Panc1 (cell line): Measurements from ENCODE around the gene GMPR. TPM values are rescaled to one million over a fixed set of nuclear protein-coding genes. Genes with fewer than 3 reads are reported as not detected.

Experiments
- ATAC-seq: fragments of 200-7000 bp; cut with Tn5 transposase; 2 replicates; pipeline ENCODE4 v1.9.1; 2020; ENCODE audit warnings: mild to moderate bottlenecking, moderate library complexity
- BruUV-seq: library from RNA; stranded (reverse); fragments of 400-500 nt; replicated peaks from 2 replicates; lab custom pipeline; 2021; lab: Mats Ljungman, UMichigan
- CTCF ChIA-PET: fragments of 300-600 bp; sonication (Branson Sonifier 250); formaldehyde crosslinking; loops from one replicate; lab custom pipeline; 2022; ENCODE audit warnings: antibody characterized with exemption; lab: Charles Lee
- POLR2A ChIA-PET: fragments of 300-600 bp; sonication (Branson Sonifier 250); formaldehyde crosslinking; loops from one replicate; lab custom pipeline; 2022; ENCODE audit warnings: antibody characterized with exemption; lab: Charles Lee
- DNase-seq: peaks from one replicate; pipeline ENCODE4 v3.0.0-alpha.2; 2010; ENCODE audit warnings: low read depth, low spot score
- H3K27ac ChIP-seq: 2 replicates; pipeline ENCODE4 v1.5.1; 2011; ENCODE audit warnings: mild to moderate bottlenecking, low read length, inconsistent platforms
- H3K27me3 ChIP-seq: fragments of 200-500 bp; sonication (Bioruptor generic); 2 replicates; pipeline ENCODE4 v1.6.0; 2014; ENCODE audit warnings: low read length, inconsistent platforms; ENCODE audit not compliant: control insufficient read depth, insufficient read depth
- H3K36me3 ChIP-seq: fragments of 200-500 bp; sonication (Bioruptor generic); 2 replicates; pipeline ENCODE4 v1.5.1; 2014; ENCODE audit warnings: inconsistent platforms, mild to moderate bottlenecking, low read length, moderate library complexity; ENCODE audit not compliant: control insufficient read depth, insufficient read depth
- H3K4me1 ChIP-seq: 2 replicates; pipeline ENCODE4 v1.5.1; 2011; ENCODE audit warnings: inconsistent platforms, mild to moderate bottlenecking, low read length, moderate library complexity; ENCODE audit not compliant: control insufficient read depth, insufficient read depth
- H3K4me3 ChIP-seq, 2 experiments: 2 replicates each; pipeline ENCODE4 v1.5.1; 2011 to 2012; ENCODE audit warnings: low read depth in 2 of 2, low read length in 2 of 2, mild to moderate bottlenecking in 2 of 2, inconsistent platforms in 1 of 2, moderate library complexity in 1 of 2
- H3K9me3 ChIP-seq: fragments of 200-500 bp; sonication (Bioruptor generic); 2 replicates; pipeline ENCODE4 v1.5.1; 2014; ENCODE audit warnings: low read depth, mild to moderate bottlenecking, inconsistent platforms, low read length, moderate library complexity; ENCODE audit not compliant: control insufficient read depth, insufficient read depth
- CTCF ChIP-seq: fragments of 450-650 bp; IDR thresholded peaks from 2 replicates; pipeline ENCODE4 v1.5.1; 2017; ENCODE audit warnings: mild to moderate bottlenecking
- POLR2AphosphoS5 ChIP-seq: IDR thresholded peaks from 2 replicates; pipeline ENCODE4 v1.6.1; 2012; ENCODE audit warnings: mild to moderate bottlenecking, low read depth, low read length, moderate library complexity
- REST ChIP-seq, 2 experiments: IDR thresholded peaks; 2 replicates each; pipeline ENCODE4 v1.6.1; 2011 to 2012; ENCODE audit warnings: low read depth in 2 of 2, control low read depth in 1 of 2, low read length in 1 of 2, mild to moderate bottlenecking in 1 of 2, moderate library complexity in 1 of 2; ENCODE audit not compliant: insufficient read depth in 1 of 2
- SIN3A ChIP-seq: IDR thresholded peaks from 2 replicates; pipeline ENCODE4 v1.6.1; 2012; ENCODE audit warnings: low read depth, mild to moderate bottlenecking, low read length, moderate library complexity, borderline replicate concordance; ENCODE audit not compliant: insufficient read depth
- TCF7L2 ChIP-seq: IDR thresholded peaks from 2 replicates; pipeline ENCODE4 v1.6.1; 2011; ENCODE audit warnings: mild to moderate bottlenecking, low read depth, low read length, inconsistent platforms
- in situ Hi-C: cut with HindIII; loops from 2 replicates; pipeline ENCODE4 v1.10.0; 2016; ENCODE audit warnings: low sequenced_read_pairs, low pct_unique_long_range_greater_than_20kb
- intact Hi-C: fragments of 100-400 bp; cut with micrococcal nuclease; formaldehyde crosslinking; loops from one replicate; pipeline ENCODE4 v1.10.0; 2022; ENCODE audit not compliant: unreplicated experiment
- total RNA-seq: library from RNA; stranded (reverse); gene quantifications from one replicate; pipeline ENCODE4 v1.2.1, GENCODE V29; 2021; ENCODE audit not compliant: unreplicated experiment

Gene GMPR
- total RNA-seq, 1 experiment from 2014 or later, result 3.5 TPM

GRCh38 chr6:16311763-16312162 lies 73.4 kb downstream of the GMPR start:
- no peak overlapping the region for H3K27ac ChIP-seq
- ATAC-seq (no peak), DNase-seq (no peak)
- ChIA-PET CTCF (no interaction called here), POLR2A (no interaction called here)
- BruUV-seq, result no TSS peak
- H3K27me3 ChIP-seq, result no peaks in the 10 kb centered on the region
- intact Hi-C loops, result no loop called here
- TF ChIP-seq TCF7L2, result no peak
- no peak for TF ChIP-seq REST (IDR thresholded peaks at IDR 0.05; ENCODE audit: insufficient read depth in 1 of 2, low read depth in 2 of 2, low read length in 1 of 2)
- no peak for TF ChIP-seq POLR2AphosphoS5
- TF ChIP-seq CTCF, result no peak
- TF ChIP-seq SIN3A, result no peak
- H3K4me3 ChIP-seq, result no peak overlapping the region
- no peaks in the 10 kb centered on the region for H3K36me3 ChIP-seq
- in situ Hi-C loops, result no loop called here
- no peaks in the 10 kb centered on the region for H3K4me1 ChIP-seq
- no peaks in the 10 kb centered on the region for H3K9me3 ChIP-seq

- Histone ChIP-seq H3K27me3 (no peaks in the 10 kb centered on the region), H3K4me1 (no peaks in the 10 kb centered on the region), H3K4me3 (no peak overlapping the region), H3K9me3 (no peaks in the 10 kb centered on the region), H3K27ac (no peak overlapping the region), H3K36me3 (no peaks in the 10 kb centered on the region)
- DNase-seq, result no peak
- no TSS peak for BruUV-seq
- in situ Hi-C loops, result no loop called here
- ChIA-PET POLR2A (no interaction called here), CTCF (no interaction called here)
- no peak for ATAC-seq
- intact Hi-C loops, result no loop called here
- no peak for TF ChIP-seq TCF7L2
- no peak for TF ChIP-seq REST (IDR thresholded peaks at IDR 0.05; ENCODE audit: insufficient read depth in 1 of 2, low read depth in 2 of 2, low read length in 1 of 2)
- no peak for TF ChIP-seq CTCF
- TF ChIP-seq POLR2AphosphoS5, result no peak
- TF ChIP-seq SIN3A, result no peak
Measured at GRCh38 chr6:16313732-16314131, 75.3 kb downstream of the GMPR start.
